ENCODE results near the gene SSPN.

The SSPN gene

GRCh38 chr12:26287671-26288381 is 92.5 kb downstream of the SSPN start:
- no peak for DNase-seq

- no peak for DNase-seq
These were observed 95.2 kb downstream of the SSPN start for GRCh38 chr12:26290565-26290964.

- no peak for DNase-seq
These were observed 97.2 kb downstream of the SSPN start for GRCh38 chr12:26292596-26292995.

GRCh38 chr12:26293612-26294011 is 98.2 kb downstream of the SSPN start:
- no peak for DNase-seq

GRCh38 chr12:26295001-26295400 is 99.6 kb downstream of the SSPN start:
- no peak for DNase-seq

- DNase-seq = no peak
These were observed 102.2 kb downstream of the SSPN start for GRCh38 chr12:26297396-26298070.

- no peak for DNase-seq
These were observed 103.6 kb downstream of the SSPN start for GRCh38 chr12:26298785-26299621.

GRCh38 chr12:26299751-26300150 is 104.4 kb downstream of the SSPN start:
- DNase-seq = no peak

Measured in stimulated activated naive CD4-positive, alpha-beta T cell treated with Interleukin-2 at 50 U/mL for 16 hours (primary cell).